Measurements from ENCODE around the gene DCAF6.

GRCh38 chr1:168095476-168095875 lies 159.0 kb downstream of the DCAF6 start:
- TF ChIP-seq CTCF (IDR thresholded peaks at IDR 0.05) (no peak), POLR2AphosphoS5 (IDR thresholded peaks at IDR 0.05) (no peak)

Measured in prostate gland (tissue), 2 donors.